Mesothelial cell of epicardium (in vitro differentiated cells): ENCODE results near the gene NEDD9. TPM values are rescaled to one million over a fixed set of nuclear protein-coding genes. Genes with fewer than 3 reads are reported as not detected.

Experiments
- DNase-seq, 2 experiments: peaks; one replicate each; pipeline ENCODE4 v3.0.0; 2021; ENCODE audit warnings: low spot score in 2 of 2; ENCODE audit not compliant: unreplicated experiment in 2 of 2
- H3K27ac Mint-ChIP-seq: 2 replicates; pipeline ENCODE4 v1.8.0; 2021; ENCODE audit warnings: mixed read lengths
- H3K27me3 Mint-ChIP-seq: 2 replicates; pipeline ENCODE4 v1.8.0; 2021; ENCODE audit warnings: low read depth, mixed read lengths
- H3K36me3 Mint-ChIP-seq: 2 replicates; pipeline ENCODE4 v1.8.0; 2021; ENCODE audit warnings: mixed read lengths
- H3K4me1 Mint-ChIP-seq: 2 replicates; pipeline ENCODE4 v1.8.0; 2021; ENCODE audit warnings: mixed read lengths
- H3K4me3 Mint-ChIP-seq: 2 replicates; pipeline ENCODE4 v1.8.0; 2021; ENCODE audit warnings: mild to moderate bottlenecking, moderate library complexity, mixed read lengths
- H3K9me3 Mint-ChIP-seq: 2 replicates; pipeline ENCODE4 v1.8.0; 2021; ENCODE audit warnings: mixed read lengths
- total RNA-seq: library from RNA; stranded (reverse); gene quantifications from 3 replicates; pipeline ENCODE4 v1.2.1, GENCODE V29; 2021
- TF ChIP-seq, protein P1 (sequence below): fragments of 200-600 bp; sonication (generic); IDR thresholded peaks from one replicate; pipeline ENCODE4 v1.5.0; 2021; ENCODE audit warnings: antibody characterized with exemption; ENCODE audit not compliant: unreplicated experiment

NEDD9 gene
- total RNA-seq, 1 donor from 2014 or later = 28.6 TPM

DNA sequence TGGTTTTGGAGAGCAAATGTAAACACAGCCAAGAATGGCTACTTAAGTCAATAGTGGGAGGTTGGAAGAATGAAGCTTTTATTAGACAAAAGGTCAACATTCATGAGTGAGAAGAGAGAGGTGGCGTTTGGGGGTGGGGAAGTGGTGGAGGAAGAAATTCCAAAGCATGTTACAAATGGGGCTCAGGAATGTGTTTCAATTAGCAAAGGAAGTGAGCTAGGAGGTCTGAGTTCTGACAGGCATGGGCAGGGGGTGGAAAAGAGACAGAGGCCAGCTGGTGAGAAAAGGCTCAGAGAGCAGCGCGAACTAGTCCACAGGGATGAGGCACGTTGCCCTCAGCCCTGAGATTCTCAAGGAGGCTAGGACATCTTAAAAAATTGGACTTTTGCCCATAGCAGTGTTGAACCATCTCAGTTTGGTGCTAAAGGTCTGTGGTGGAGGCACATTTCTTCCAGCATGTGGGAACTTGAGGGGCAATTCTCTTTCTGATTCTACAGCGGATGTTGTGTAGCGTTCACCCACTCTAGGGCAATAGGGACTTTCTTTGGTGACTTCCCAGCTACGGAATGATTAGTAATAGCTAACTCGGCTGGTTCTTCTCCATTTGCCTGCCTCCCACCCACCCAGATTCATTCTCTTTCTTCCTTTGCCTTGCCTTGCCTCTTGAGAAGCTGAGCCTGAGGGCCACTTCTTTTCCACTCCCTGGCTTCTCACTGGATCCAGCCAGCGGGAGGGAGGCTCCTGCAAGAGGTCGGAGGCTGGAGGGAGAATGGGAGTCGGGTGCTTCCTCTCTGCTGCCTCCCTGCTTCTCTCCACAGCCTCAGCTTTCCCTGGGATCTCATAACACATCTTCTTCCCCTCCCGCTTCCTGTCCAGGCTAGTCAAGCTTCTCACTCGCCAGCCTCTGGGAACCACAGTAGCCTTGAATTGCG, 45.1 kb upstream of the NEDD9 start:
- no peaks in the 10 kb centered on the region for H3K36me3 Mint-ChIP-seq

DNA sequence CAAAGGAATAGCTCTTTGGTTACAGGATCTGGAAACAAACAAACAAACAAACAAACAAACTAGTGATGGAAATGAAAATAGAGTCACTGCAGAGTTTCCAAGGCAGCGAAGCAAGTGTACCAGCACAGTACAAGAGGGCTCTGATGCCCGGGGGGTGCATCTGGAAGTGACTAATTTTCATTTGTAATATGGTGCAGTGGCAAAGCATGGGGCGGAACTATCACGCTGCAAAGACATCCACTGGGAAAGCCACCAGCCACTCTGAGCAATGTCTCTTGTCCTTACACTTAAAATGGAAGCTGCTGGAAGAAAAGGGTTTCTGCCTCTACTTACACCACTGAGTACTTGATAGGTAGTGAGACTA, 44.4 kb upstream of the NEDD9 start:
- Mint-ChIP-seq H3K27me3 (peaks cover 5% of the 10 kb centered on the region), H3K36me3 (no peaks in the 10 kb centered on the region), H3K4me3 (no peak overlapping the region), H3K4me1 (peaks cover 27% of the 10 kb centered on the region), H3K9me3 (no peaks in the 10 kb centered on the region), H3K27ac (no peak overlapping the region)
- TF ChIP-seq, protein P1, sequence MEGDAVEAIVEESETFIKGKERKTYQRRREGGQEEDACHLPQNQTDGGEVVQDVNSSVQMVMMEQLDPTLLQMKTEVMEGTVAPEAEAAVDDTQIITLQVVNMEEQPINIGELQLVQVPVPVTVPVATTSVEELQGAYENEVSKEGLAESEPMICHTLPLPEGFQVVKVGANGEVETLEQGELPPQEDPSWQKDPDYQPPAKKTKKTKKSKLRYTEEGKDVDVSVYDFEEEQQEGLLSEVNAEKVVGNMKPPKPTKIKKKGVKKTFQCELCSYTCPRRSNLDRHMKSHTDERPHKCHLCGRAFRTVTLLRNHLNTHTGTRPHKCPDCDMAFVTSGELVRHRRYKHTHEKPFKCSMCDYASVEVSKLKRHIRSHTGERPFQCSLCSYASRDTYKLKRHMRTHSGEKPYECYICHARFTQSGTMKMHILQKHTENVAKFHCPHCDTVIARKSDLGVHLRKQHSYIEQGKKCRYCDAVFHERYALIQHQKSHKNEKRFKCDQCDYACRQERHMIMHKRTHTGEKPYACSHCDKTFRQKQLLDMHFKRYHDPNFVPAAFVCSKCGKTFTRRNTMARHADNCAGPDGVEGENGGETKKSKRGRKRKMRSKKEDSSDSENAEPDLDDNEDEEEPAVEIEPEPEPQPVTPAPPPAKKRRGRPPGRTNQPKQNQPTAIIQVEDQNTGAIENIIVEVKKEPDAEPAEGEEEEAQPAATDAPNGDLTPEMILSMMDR = no peak
- DNase-seq = no peak

More for the DNA sequence above, 45.1 kb upstream of the NEDD9 start:
- Mint-ChIP-seq H3K4me3 (no peak overlapping the region), H3K4me1 (peaks cover 27% of the 10 kb centered on the region), H3K27me3 (peaks cover 5% of the 10 kb centered on the region), H3K27ac (no peak overlapping the region), H3K9me3 (no peaks in the 10 kb centered on the region)
- no peak for DNase-seq
- TF ChIP-seq, protein P1 = no peak

DNA sequence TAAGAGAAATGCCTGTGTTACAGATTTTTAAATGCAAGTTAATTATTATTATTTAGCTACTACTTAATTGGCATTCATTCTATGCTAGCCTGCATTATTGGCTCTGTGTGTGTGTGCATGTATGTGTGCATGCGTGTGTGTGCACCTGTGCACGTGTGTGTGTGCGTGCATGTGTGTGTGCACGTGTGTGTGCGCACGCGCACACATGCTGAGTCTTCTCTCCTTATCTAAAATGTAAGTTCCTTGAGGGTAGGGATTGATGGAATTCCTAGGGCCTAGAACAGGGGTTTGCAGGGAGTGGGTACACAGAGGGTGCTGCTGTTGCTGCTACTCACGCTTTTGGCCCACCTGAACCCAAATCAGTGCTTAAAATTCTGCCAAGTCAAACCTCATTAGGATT, 43.8 kb upstream of the NEDD9 start:
- no peak overlapping the region for H3K4me3 Mint-ChIP-seq
- H3K9me3 Mint-ChIP-seq = no peaks in the 10 kb centered on the region
- H3K27ac Mint-ChIP-seq = no peak overlapping the region
- H3K4me1 Mint-ChIP-seq = peaks cover 27% of the 10 kb centered on the region
- no peak for DNase-seq
- peaks cover 5% of the 10 kb centered on the region for H3K27me3 Mint-ChIP-seq
- H3K36me3 Mint-ChIP-seq = no peaks in the 10 kb centered on the region
- TF ChIP-seq, protein P1 = no peak

DNA sequence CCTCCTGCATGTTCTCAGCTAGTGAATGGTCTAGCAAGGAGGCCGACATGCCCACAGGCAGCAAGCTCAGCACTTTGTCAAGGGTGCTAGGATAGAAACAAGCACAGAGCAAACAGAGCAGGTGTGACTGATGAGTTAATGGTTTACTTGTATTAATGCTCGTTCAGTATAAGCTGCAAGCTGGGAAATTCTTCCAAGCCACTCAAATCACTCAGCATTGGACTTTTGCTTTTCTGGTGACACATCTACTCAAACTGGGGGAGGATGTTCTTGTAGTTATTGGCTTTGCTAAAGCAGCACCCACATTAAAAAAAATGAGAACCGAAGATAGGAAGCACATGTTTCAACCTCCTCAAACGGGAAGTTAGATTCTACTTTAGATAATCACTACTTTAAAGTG, 43.1 kb upstream of the NEDD9 start:
- H3K4me3 Mint-ChIP-seq = no peak overlapping the region
- no peaks in the 10 kb centered on the region for H3K9me3 Mint-ChIP-seq
- TF ChIP-seq, protein P1 = no peak
- peaks cover 31% of the 10 kb centered on the region for H3K4me1 Mint-ChIP-seq
- H3K27me3 Mint-ChIP-seq = peaks cover 5% of the 10 kb centered on the region
- DNase-seq = no peak
- no peak overlapping the region for H3K27ac Mint-ChIP-seq
- H3K36me3 Mint-ChIP-seq = no peaks in the 10 kb centered on the region

DNA sequence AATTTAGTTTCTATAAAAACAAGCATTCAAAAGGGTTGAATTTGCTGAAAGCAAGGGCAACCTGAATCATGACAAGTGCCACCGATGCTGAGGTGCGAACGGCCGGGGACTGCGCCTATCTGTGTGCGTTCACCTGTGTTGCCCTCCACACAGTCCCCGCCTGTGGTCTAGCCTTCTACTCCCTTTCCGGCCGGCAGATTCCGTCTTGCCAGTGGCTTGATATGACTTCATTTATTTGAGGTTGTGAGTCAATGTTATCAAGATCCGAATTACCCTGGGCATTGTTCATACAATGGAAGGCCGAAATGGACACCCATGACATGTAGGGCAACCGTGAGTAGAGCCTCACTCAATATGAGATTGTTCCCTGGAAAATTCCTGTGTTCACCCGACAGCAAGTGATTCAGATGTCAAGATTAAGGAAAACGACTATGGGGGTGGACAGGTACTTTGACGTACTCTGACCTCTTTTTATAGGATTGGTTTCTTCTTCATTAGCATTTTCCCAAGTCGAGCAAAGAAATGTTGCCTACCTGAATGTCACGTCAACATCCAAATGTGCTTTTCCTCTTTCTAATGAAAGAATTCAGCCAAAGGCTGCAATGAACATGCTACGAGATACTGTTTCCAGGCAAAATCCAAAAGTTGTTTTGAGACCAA, 41.1 kb upstream of the NEDD9 start:
- Mint-ChIP-seq H3K36me3 (no peaks in the 10 kb centered on the region), H3K9me3 (no peaks in the 10 kb centered on the region), H3K27ac (no peak overlapping the region), H3K4me1 (peaks cover 41% of the 10 kb centered on the region), H3K27me3 (peaks cover 3% of the 10 kb centered on the region), H3K4me3 (no peak overlapping the region)
- no peak for DNase-seq
- TF ChIP-seq, protein P1 = no peak
